ENCODE results near the gene IFTAP.

IFTAP gene

DNA sequence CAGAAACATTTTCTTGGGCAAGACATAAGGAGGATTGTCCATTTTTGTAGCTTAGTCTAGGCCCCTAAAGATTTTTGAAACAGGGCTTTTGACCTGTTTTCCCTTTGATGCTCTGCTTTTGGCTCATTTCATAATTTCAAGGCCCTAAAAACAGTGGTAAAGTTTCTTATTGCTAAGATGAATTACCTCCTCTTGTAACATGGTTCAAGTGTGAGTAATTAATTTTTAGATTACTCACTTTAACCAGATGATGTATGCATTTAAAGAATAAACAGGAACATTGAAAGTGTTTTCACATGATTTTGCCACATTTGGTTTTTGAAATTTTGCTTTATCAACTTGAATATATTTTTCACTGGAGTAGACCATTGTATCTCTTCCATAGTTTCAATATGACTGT lies 2.6 kb downstream of the IFTAP start:
- Histone ChIP-seq H3K27ac (ENCODE audit: low read length) (no peak overlapping the region), H3K4me1 (ENCODE audit: control insufficient read depth, insufficient read depth, low read length) (no peaks in the 10 kb centered on the region), H3K36me3 (ENCODE audit: control insufficient read depth, insufficient read depth, low read length) (no peaks in the 10 kb centered on the region), H3K9me3 (ENCODE audit: control insufficient read depth, insufficient read depth, low read length) (no peaks in the 10 kb centered on the region), H3K27me3 (ENCODE audit: control insufficient read depth, insufficient read depth, low read length) (no peaks in the 10 kb centered on the region), H3K4me3 (ENCODE audit: low read length) (no peak overlapping the region)
- no peak for DNase-seq (ENCODE audit: low read depth, low spot score)

DNA sequence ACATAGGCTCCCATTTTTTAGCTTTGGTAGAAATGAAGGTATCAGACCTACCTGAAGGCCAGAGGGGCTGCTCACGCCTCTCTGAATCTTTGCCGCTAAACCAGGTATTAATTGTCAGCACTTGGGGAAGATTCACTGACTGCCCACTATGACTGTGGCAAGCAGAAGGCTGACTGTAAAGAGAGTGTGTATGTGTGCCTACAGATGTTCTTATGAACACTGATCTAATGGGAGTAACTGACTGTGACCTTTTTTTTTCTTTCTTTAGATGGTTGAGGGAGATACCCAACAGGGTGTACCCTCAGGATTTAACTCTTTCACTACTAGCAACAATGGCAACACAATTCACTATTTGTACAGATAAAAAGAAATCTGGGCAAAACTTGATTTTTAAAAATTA lies 3.7 kb downstream of the IFTAP start, which contains the start of gene RAG2:
RAG2 (minus strand) TSS at position 186 of the 400 bp plus-strand sequence. CDS start 4,068 bp downstream, outside the sequence.
- no peak for DNase-seq (ENCODE audit: low read depth, low spot score)

DNA sequence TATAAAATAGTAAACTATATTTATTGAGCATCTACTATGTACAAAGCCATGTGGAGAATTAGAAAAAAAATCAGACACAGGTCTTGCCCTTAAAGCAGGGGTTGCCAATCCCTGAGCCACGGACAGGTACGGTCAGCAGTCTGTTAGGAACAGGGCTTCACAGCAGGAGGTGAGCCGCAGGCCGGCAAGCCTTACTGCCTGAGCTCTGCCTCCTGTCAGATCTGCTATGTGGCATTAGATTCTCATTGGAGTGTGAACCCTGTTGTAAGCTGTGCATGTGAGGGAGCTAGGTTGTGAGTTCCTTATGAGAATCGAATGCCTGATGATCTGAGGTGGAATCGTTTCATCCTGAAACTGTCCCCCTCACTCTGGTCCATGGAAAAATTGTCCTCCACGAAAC lies 5.9 kb downstream of the IFTAP start:
- Histone ChIP-seq H3K4me3 (ENCODE audit: low read length) (no peak overlapping the region), H3K27me3 (ENCODE audit: control insufficient read depth, insufficient read depth, low read length) (no peaks in the 10 kb centered on the region), H3K27ac (ENCODE audit: low read length) (no peak overlapping the region), H3K9me3 (ENCODE audit: control insufficient read depth, insufficient read depth, low read length) (no peaks in the 10 kb centered on the region), H3K36me3 (ENCODE audit: control insufficient read depth, insufficient read depth, low read length) (no peaks in the 10 kb centered on the region), H3K4me1 (ENCODE audit: control insufficient read depth, insufficient read depth, low read length) (no peaks in the 10 kb centered on the region)
- no peak for DNase-seq (ENCODE audit: low read depth, low spot score)
- no CpG with 5 or more reads among the region's 7 CpGs for WGBS (ENCODE audit: insufficient coverage, insufficient read length)

More for the DNA sequence above, 3.7 kb downstream of the IFTAP start, which contains the start of gene RAG2:
- no peak within 1 kb of the TSS for H3K27ac ChIP-seq (ENCODE audit: low read length)
- no CpG with 5 or more reads among the region's 2 CpGs for WGBS (ENCODE audit: insufficient coverage, insufficient read length)
- no peak within 1 kb of the TSS for H3K4me3 ChIP-seq (ENCODE audit: low read length)
- H3K27me3 ChIP-seq (ENCODE audit: control insufficient read depth, insufficient read depth, low read length), result no peaks in the 10 kb centered on the region
- H3K36me3 ChIP-seq (ENCODE audit: control insufficient read depth, insufficient read depth, low read length), result no peaks in the 10 kb centered on the region
- H3K9me3 ChIP-seq (ENCODE audit: control insufficient read depth, insufficient read depth, low read length), result no peaks in the 10 kb centered on the region
- H3K4me1 ChIP-seq (ENCODE audit: control insufficient read depth, insufficient read depth, low read length), result no peaks in the 10 kb centered on the region

DNA sequence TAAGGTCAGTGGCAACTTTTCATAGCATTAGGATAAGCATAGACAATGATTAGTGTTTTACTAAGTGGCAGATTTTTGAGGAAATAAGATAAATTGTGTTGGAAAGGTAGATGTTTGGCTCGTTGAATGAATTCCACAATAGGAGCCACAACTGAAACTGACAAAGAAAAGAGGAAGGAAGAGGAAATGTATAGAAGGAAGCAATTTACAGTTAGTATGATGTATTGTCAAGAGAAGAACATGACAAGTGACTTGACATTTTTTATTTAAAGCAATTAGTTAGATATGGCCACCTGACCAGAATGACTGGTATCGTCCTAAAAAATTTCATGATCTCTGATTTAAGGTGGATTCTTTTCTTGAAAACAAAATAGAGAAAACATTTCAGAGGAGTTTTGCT lies 6.9 kb downstream of the IFTAP start:
- H3K36me3 ChIP-seq (ENCODE audit: control insufficient read depth, insufficient read depth, low read length), result no peaks in the 10 kb centered on the region
- DNase-seq (ENCODE audit: low read depth, low spot score), result no peak
- no peaks in the 10 kb centered on the region for H3K9me3 ChIP-seq (ENCODE audit: control insufficient read depth, insufficient read depth, low read length)
- no peaks in the 10 kb centered on the region for H3K4me1 ChIP-seq (ENCODE audit: control insufficient read depth, insufficient read depth, low read length)
- no peak overlapping the region for H3K27ac ChIP-seq (ENCODE audit: low read length)
- WGBS (ENCODE audit: insufficient coverage, insufficient read length), result 100% methylated on average over 1 of the region's 2 CpGs
- H3K27me3 ChIP-seq (ENCODE audit: control insufficient read depth, insufficient read depth, low read length), result no peaks in the 10 kb centered on the region
- H3K4me3 ChIP-seq (ENCODE audit: low read length), result no peak overlapping the region

DNA sequence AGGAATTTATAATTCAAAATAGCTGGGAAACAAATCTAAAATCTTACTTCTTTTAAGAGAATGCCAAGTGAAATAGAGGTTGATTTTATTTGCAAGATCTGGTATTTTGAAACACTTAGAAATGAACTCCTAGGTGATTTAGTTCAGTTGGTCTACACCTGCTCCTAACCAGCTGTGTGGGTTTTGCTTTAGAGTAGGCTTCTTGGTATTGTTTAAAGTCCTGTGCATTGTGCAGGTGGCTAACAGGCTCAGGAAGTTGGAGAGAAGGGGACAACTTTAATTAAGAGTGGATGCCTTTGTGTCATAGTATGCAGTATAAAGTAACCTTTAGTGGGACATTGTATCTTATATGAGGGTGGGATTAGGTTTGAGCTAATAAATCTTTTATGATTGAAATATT lies 7.8 kb downstream of the IFTAP start:
- Histone ChIP-seq H3K27ac (ENCODE audit: low read length) (no peak overlapping the region), H3K4me3 (ENCODE audit: low read length) (no peak overlapping the region), H3K9me3 (ENCODE audit: control insufficient read depth, insufficient read depth, low read length) (no peaks in the 10 kb centered on the region)

DNA sequence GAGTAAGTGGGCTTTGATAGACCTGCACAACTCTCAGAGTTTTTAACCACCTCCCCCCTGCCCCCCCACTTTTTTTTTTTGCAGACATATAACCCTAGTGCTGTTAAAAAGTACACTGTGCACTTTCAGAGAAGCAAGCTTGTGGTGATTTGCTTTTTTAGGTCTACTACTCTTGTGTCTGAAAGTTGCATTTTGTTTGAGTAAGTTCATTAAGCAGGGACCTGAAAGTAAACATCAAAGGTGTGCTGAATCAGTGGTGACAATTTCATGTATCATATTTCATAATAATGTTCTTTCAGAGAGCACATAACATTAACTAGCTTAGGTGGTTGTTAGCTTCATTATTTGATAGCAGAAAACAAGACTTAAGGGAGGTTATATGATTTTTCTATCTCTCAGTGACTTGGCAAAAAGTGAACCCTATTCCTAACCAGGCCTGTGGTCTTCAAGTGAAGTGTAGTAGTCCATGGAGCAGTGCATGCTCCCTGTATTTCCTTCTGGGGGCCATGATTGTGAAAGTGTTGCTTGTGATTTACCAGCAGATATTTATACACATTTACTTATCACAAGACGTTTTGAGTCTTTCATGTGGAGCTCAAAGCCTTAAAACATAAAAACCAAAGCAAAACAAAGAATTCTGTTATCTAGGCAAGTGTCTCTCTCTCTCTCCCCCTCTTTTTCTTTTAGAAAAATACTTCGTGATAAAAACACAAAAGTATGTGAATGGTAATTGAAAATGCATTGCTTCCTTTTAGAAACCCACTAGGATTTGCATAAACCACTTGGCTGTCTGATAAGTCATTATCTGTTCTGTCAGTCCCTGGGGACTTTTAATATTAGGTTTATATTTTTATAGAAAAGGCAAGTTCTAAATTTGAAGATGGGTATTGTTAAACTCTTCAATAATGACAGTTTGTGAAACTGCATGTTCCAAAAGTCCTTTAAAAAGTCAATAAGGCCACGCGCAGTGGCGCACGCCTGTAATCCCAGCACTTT lies 11.2 kb downstream of the IFTAP start:
- Histone ChIP-seq H3K4me3 (ENCODE audit: low read length) (no peak overlapping the region), H3K36me3 (ENCODE audit: control insufficient read depth, insufficient read depth, low read length) (no peaks in the 10 kb centered on the region), H3K27me3 (ENCODE audit: control insufficient read depth, insufficient read depth, low read length) (no peaks in the 10 kb centered on the region), H3K4me1 (ENCODE audit: control insufficient read depth, insufficient read depth, low read length) (no peaks in the 10 kb centered on the region), H3K9me3 (ENCODE audit: control insufficient read depth, insufficient read depth, low read length) (no peaks in the 10 kb centered on the region), H3K27ac (ENCODE audit: low read length) (no peak overlapping the region)
- no peak for DNase-seq (ENCODE audit: low read depth, low spot score)
- WGBS (ENCODE audit: insufficient coverage, insufficient read length), result no CpG with 5 or more reads among the region's 6 CpGs

More for the DNA sequence above, 7.8 kb downstream of the IFTAP start:
- H3K4me1 ChIP-seq (ENCODE audit: control insufficient read depth, insufficient read depth, low read length), result no peaks in the 10 kb centered on the region
- DNase-seq (ENCODE audit: low read depth, low spot score), result no peak
- no peaks in the 10 kb centered on the region for H3K27me3 ChIP-seq (ENCODE audit: control insufficient read depth, insufficient read depth, low read length)
- H3K36me3 ChIP-seq (ENCODE audit: control insufficient read depth, insufficient read depth, low read length), result no peaks in the 10 kb centered on the region

DNA sequence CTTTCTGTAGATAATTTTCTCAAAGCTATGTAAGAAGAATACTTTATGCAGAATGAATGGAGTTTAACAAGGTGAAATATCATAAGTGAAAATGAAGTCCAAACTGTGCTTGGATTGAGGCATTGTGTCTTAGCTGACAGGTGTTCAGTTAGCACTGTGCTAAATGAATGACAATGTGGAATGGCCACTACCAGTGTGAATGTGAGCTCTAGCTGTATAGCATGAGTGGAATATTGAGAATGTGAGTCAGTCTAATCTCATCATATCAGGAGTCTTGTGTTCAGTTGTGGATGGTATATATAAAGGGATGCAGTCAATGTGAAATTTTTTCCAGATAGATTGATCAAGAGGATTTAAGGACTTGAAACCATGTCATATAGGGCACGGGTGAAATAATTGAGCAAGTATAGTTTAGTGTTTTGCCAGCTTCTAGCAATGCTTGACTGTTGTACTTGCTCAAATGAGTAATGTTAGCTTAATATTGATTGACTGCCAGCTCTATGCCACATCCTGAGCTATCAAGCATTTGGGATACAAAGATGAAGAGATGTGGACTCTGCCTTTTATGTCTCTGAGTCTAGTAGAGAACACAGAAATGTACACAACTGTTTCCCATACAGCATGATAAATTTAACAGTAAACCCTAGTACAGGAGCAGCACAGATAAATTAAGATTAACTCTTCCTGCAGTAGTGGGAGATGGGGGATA lies 14.3 kb downstream of the IFTAP start:
- Histone ChIP-seq H3K27ac (ENCODE audit: low read length) (no peak overlapping the region), H3K4me1 (ENCODE audit: control insufficient read depth, insufficient read depth, low read length) (no peaks in the 10 kb centered on the region), H3K27me3 (ENCODE audit: control insufficient read depth, insufficient read depth, low read length) (no peaks in the 10 kb centered on the region), H3K4me3 (ENCODE audit: low read length) (no peak overlapping the region), H3K36me3 (ENCODE audit: control insufficient read depth, insufficient read depth, low read length) (no peaks in the 10 kb centered on the region), H3K9me3 (ENCODE audit: control insufficient read depth, insufficient read depth, low read length) (no peaks in the 10 kb centered on the region)
- DNase-seq (ENCODE audit: low read depth, low spot score), result no peak
- no CpG with 5 or more reads among the region's 1 CpG for WGBS (ENCODE audit: insufficient coverage, insufficient read length)

DNA sequence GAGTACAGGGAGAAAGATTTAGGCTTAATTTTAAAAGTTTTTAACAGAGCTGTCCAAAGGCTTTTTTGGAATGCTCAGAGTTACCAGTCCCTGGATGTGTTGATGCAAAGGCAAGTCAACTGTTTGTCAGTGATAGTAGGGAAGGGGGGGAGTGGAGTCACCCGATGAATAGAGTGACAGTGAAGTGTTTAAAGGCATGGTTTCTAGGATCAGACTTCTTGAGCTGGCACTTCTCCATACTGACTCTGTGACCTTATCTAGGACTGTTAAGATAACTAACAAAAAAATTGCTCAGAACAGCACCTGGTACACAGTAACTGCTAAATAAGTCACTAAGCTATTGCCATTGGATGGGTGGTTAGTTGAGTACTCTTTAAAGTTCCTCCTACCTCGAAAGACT lies 15.1 kb downstream of the IFTAP start:
- no peak overlapping the region for H3K27ac ChIP-seq (ENCODE audit: low read length)
- H3K36me3 ChIP-seq (ENCODE audit: control insufficient read depth, insufficient read depth, low read length), result no peaks in the 10 kb centered on the region
- WGBS (ENCODE audit: insufficient coverage, insufficient read length), result no CpG with 5 or more reads among the region's 2 CpGs
- no peak overlapping the region for H3K4me3 ChIP-seq (ENCODE audit: low read length)
- no peaks in the 10 kb centered on the region for H3K4me1 ChIP-seq (ENCODE audit: control insufficient read depth, insufficient read depth, low read length)
- H3K9me3 ChIP-seq (ENCODE audit: control insufficient read depth, insufficient read depth, low read length), result no peaks in the 10 kb centered on the region
- DNase-seq (ENCODE audit: low read depth, low spot score), result no peak
- H3K27me3 ChIP-seq (ENCODE audit: control insufficient read depth, insufficient read depth, low read length), result no peaks in the 10 kb centered on the region

DNA sequence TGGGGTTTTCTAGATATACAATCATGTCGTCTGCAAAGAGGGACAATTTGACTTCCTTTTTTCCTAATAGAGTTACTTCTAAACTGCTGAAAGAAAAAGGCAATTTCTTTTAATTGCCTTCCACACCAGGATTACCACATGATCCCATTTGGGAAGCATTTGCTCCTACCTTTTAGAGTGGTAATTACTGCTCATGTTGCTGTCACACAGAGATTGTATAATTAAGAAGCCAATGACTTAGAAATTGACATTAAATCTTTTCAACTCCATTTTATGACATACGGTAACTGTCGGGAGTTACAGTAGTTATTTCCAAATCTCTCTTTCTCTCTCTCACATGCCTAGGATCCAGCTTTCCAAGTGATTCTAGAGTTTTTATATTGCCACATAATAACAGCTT lies 21.5 kb downstream of the IFTAP start:
- DNase-seq (ENCODE audit: low read depth, low spot score), result no peak
- Histone ChIP-seq H3K27ac (ENCODE audit: low read length) (no peak overlapping the region), H3K4me3 (ENCODE audit: low read length) (no peak overlapping the region), H3K9me3 (ENCODE audit: control insufficient read depth, insufficient read depth, low read length) (no peaks in the 10 kb centered on the region), H3K4me1 (ENCODE audit: control insufficient read depth, insufficient read depth, low read length) (no peaks in the 10 kb centered on the region), H3K27me3 (ENCODE audit: control insufficient read depth, insufficient read depth, low read length) (no peaks in the 10 kb centered on the region), H3K36me3 (ENCODE audit: control insufficient read depth, insufficient read depth, low read length) (no peaks in the 10 kb centered on the region)
- WGBS (ENCODE audit: insufficient coverage, insufficient read length), result no CpG with 5 or more reads among the region's 3 CpGs

DNA sequence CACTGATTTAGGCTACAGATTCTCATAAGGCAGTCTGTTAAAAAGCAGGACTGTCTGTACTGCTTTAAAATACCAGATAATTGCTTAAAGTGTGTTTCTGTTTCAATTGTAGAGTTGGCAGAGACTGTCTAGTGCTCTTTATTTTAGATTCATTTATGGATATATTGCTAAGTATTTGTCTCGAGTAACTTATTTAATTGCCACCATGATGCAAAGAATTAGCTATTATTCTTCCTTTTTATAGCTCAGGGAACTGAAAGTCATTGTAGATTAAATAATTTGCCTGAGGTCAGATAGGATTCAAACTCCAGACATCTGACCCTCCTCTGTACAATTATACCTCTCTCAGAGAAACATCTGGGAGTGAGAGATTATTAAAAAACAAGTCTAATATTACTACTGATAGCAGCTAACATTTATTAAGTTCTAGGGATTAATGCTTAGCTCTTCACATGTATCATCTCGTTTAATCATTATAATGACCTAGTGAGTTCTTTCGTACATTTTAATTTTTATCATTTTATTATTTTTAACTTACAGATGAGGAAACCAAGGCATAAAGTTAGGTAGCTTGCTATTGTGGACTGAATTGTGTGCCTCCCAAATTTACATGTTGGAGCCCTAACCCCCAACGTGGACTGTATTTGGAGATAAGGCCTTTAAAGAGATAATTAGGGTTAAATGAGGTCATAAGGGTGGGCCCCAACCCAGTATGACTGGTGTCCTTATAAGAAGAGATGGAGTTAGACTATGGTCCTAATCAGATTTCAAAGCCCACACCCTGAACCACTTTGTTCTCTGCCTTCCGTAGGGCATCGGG lies 23.5 kb downstream of the IFTAP start:
- WGBS (ENCODE audit: insufficient coverage, insufficient read length), result no CpG with 5 or more reads among the region's 6 CpGs
- no peak overlapping the region for H3K4me3 ChIP-seq (ENCODE audit: low read length)
- DNase-seq (ENCODE audit: low read depth, low spot score), result no peak
- H3K4me1 ChIP-seq (ENCODE audit: control insufficient read depth, insufficient read depth, low read length), result no peaks in the 10 kb centered on the region
- H3K36me3 ChIP-seq (ENCODE audit: control insufficient read depth, insufficient read depth, low read length), result no peaks in the 10 kb centered on the region
- H3K9me3 ChIP-seq (ENCODE audit: control insufficient read depth, insufficient read depth, low read length), result no peaks in the 10 kb centered on the region
- no peak overlapping the region for H3K27ac ChIP-seq (ENCODE audit: low read length)
- H3K27me3 ChIP-seq (ENCODE audit: control insufficient read depth, insufficient read depth, low read length), result no peaks in the 10 kb centered on the region
